IMR-90 (cell line): ENCODE measurements around the gene C11orf21. TPM values are rescaled to one million over a fixed set of nuclear protein-coding genes. Genes with fewer than 3 reads are reported as not detected.

Source experiments
- ATAC-seq: fragments of 200-7000 bp; cut with Tn5 transposase; 2 replicates; pipeline ENCODE4 v1.9.1; 2020; ENCODE audit warnings: low read depth, mild to moderate bottlenecking, moderate library complexity
- BruUV-seq: library from RNA; stranded (reverse); fragments of 400-500 nt; replicated peaks from 2 replicates; lab custom pipeline; 2021; lab: Mats Ljungman, UMichigan
- CTCF ChIA-PET: fragments of 300-600 bp; formaldehyde crosslinking; extraction: SDS; loops from one replicate; lab custom pipeline; 2021; ENCODE audit warnings: antibody characterized with exemption; lab: Yijun Ruan, JAX
- POLR2A ChIA-PET: fragments of 300-600 bp; sonication (Branson Sonifier 250); formaldehyde crosslinking; loops from one replicate; lab custom pipeline; 2022; ENCODE audit warnings: antibody characterized with exemption; ENCODE audit not compliant: unreplicated experiment; lab: Charles Lee
- DNase-seq: peaks from one replicate; pipeline ENCODE4 v3.0.0; 2013
- H2AFZ ChIP-seq: replicated peaks from 2 replicates; pipeline ENCODE3; 2013; ENCODE audit warnings: low read length, mild to moderate bottlenecking; ENCODE audit not compliant: poor library complexity
- H2AK5ac ChIP-seq: 2 replicates; pipeline ENCODE4 v1.6.1; 2013; ENCODE audit warnings: low read depth, low read length, inconsistent platforms
- H2AK9ac ChIP-seq: replicated peaks from 2 replicates; pipeline ENCODE3; 2013; ENCODE audit warnings: mild to moderate bottlenecking, low read depth, low read length, moderate library complexity; ENCODE audit not compliant: poor library complexity
- H2BK120ac ChIP-seq: 2 replicates; pipeline ENCODE4 v1.6.1; 2013; ENCODE audit warnings: low read depth, low read length, inconsistent platforms
- H2BK15ac ChIP-seq: 3 replicates; pipeline ENCODE4 v1.6.1; 2013; ENCODE audit warnings: low read depth, low read length, inconsistent platforms
- H2BK20ac ChIP-seq: 2 replicates; pipeline ENCODE4 v1.6.1; 2013; ENCODE audit warnings: low read depth, mild to moderate bottlenecking, inconsistent platforms, low read length, moderate library complexity
- H2BK5ac ChIP-seq: 2 replicates; pipeline ENCODE4 v1.6.1; 2013; ENCODE audit warnings: mild to moderate bottlenecking, low read depth, low read length, inconsistent platforms; ENCODE audit not compliant: poor library complexity, severe bottlenecking
- H3K14ac ChIP-seq: replicated peaks from 2 replicates; pipeline ENCODE4 v1.6.1; 2013; ENCODE audit warnings: low read depth, low read length, inconsistent platforms
- H3K18ac ChIP-seq: 2 replicates; pipeline ENCODE4 v1.6.1; 2013; ENCODE audit warnings: low read depth, low read length, control low read depth
- H3K23ac ChIP-seq: 2 replicates; pipeline ENCODE4 v1.6.1; 2013; ENCODE audit warnings: low read depth, low read length, inconsistent platforms
- H3K27ac ChIP-seq: 2 replicates; pipeline ENCODE4 v1.5.1; 2013; ENCODE audit warnings: mild to moderate bottlenecking, control low read depth, low read length; ENCODE audit not compliant: insufficient read depth
- H3K27me3 ChIP-seq: 2 replicates; pipeline ENCODE4 v1.6.1; 2013; ENCODE audit warnings: low read length; ENCODE audit not compliant: control insufficient read depth, insufficient read depth
- H3K36me3 ChIP-seq: 2 replicates; pipeline ENCODE4 v1.6.1; 2013; ENCODE audit warnings: low read length, mixed read lengths; ENCODE audit not compliant: control insufficient read depth, insufficient read depth
- H3K4ac ChIP-seq: 2 replicates; pipeline ENCODE4 v1.6.1; 2013; ENCODE audit warnings: low read depth, low read length, inconsistent platforms
- H3K4me1 ChIP-seq: 2 replicates; pipeline ENCODE4 v1.6.1; 2013; ENCODE audit warnings: low read length, mixed read lengths; ENCODE audit not compliant: control insufficient read depth, insufficient read depth
- H3K4me2 ChIP-seq: 2 replicates; pipeline ENCODE4 v1.6.1; 2013; ENCODE audit warnings: low read depth, mild to moderate bottlenecking, control low read depth, low read length, moderate library complexity
- H3K4me3 ChIP-seq: 2 replicates; pipeline ENCODE4 v1.5.1; 2013; ENCODE audit warnings: low read depth, mild to moderate bottlenecking, control low read depth, low read length, moderate library complexity; ENCODE audit not compliant: insufficient read depth
- H3K56ac ChIP-seq: 2 replicates; pipeline ENCODE4 v1.6.1; 2013; ENCODE audit warnings: low read length, inconsistent platforms; ENCODE audit not compliant: insufficient read depth; ENCODE audit errors: extremely low read depth
- H3K79me1 ChIP-seq, 2 experiments: 2 replicates each; pipeline ENCODE4 v1.6.1; 2013; ENCODE audit warnings: low read length in 2 of 2, inconsistent platforms in 1 of 2, low read depth in 1 of 2
- H3K9ac ChIP-seq: 2 replicates; pipeline ENCODE4 v1.6.1; 2013; ENCODE audit warnings: low read depth, low read length, control low read depth
- H3K9me1 ChIP-seq: 2 replicates; pipeline ENCODE4 v1.6.1; 2013; ENCODE audit warnings: low read length, inconsistent platforms; ENCODE audit not compliant: insufficient read depth
- H3K9me3 ChIP-seq: 2 replicates; pipeline ENCODE4 v1.6.1; 2013; ENCODE audit warnings: low read length; ENCODE audit not compliant: control insufficient read depth, insufficient read depth
- H4K20me1 ChIP-seq: 2 replicates; pipeline ENCODE4 v1.6.1; 2013; ENCODE audit warnings: low read length, inconsistent platforms; ENCODE audit not compliant: insufficient read depth
- H4K5ac ChIP-seq: 2 replicates; pipeline ENCODE4 v1.6.1; 2013; ENCODE audit warnings: mild to moderate bottlenecking, low read depth, low read length, control low read depth
- H4K8ac ChIP-seq, 2 experiments: 2 replicates each; pipeline ENCODE4 v1.6.1; 2013; ENCODE audit warnings: low read depth in 2 of 2, low read length in 2 of 2, control low read depth in 1 of 2, inconsistent platforms in 1 of 2
- H4K91ac ChIP-seq: 2 replicates; pipeline ENCODE4 v1.6.1; 2013; ENCODE audit warnings: low read depth, low read length, inconsistent platforms; ENCODE audit not compliant: insufficient read depth
- BHLHE40 ChIP-seq: fragments of 150-350 bp; IDR thresholded peaks from 2 replicates; pipeline ENCODE4 v1.6.1; 2016; ENCODE audit warnings: mild to moderate bottlenecking, low read depth, low read length
- CEBPB ChIP-seq: IDR thresholded peaks from 2 replicates; pipeline ENCODE4 v1.6.1; 2012; ENCODE audit warnings: low read depth, low read length, improper control_type of control experiment
- CHD1 ChIP-seq: IDR thresholded peaks from 2 replicates; pipeline ENCODE4 v1.6.1; 2012; ENCODE audit warnings: low read depth, low read length, improper control_type of control experiment
- FOS ChIP-seq: fragments of 150-350 bp; IDR thresholded peaks from 2 replicates; pipeline ENCODE4 v1.6.1; 2016; ENCODE audit warnings: low read depth, low read length
- MAFK ChIP-seq: IDR thresholded peaks from 2 replicates; pipeline ENCODE4 v1.6.1; 2012; ENCODE audit warnings: low read depth, low read length, improper control_type of control experiment
- MAZ ChIP-seq: IDR thresholded peaks from 2 replicates; pipeline ENCODE4 v1.6.1; 2012; ENCODE audit warnings: low read depth, mild to moderate bottlenecking, low read length, improper control_type of control experiment, moderate library complexity, borderline replicate concordance
- MXI1 ChIP-seq: IDR thresholded peaks from 2 replicates; pipeline ENCODE4 v1.6.1; 2012; ENCODE audit warnings: low read depth, mild to moderate bottlenecking, low read length, moderate library complexity, borderline replicate concordance
- NFE2L2 ChIP-seq: fragments of 150-350 bp; IDR thresholded peaks from 2 replicates; pipeline ENCODE4 v1.6.1; 2016; ENCODE audit warnings: low read depth, mild to moderate bottlenecking, low read length
- POLR2A ChIP-seq: IDR thresholded peaks from 2 replicates; pipeline ENCODE4 v1.6.1; 2012; ENCODE audit warnings: mild to moderate bottlenecking, low read depth, low read length
- RAD21 ChIP-seq: IDR thresholded peaks from 2 replicates; pipeline ENCODE4 v1.6.1; 2012; ENCODE audit warnings: low read length, improper control_type of control experiment
- RCOR1 ChIP-seq: IDR thresholded peaks from 2 replicates; pipeline ENCODE4 v1.6.1; 2012; ENCODE audit warnings: mild to moderate bottlenecking, low read length, improper control_type of control experiment; ENCODE audit not compliant: insufficient replicate concordance
- RFX5 ChIP-seq: IDR thresholded peaks from 2 replicates; pipeline ENCODE4 v1.8.0; 2012; ENCODE audit warnings: low read depth, mild to moderate bottlenecking, low read length, moderate library complexity
- SMC3 ChIP-seq: fragments of 150-350 bp; IDR thresholded peaks from 2 replicates; pipeline ENCODE4 v1.6.1; 2016; ENCODE audit warnings: low read depth, mild to moderate bottlenecking, antibody characterized with exemption, low read length, moderate library complexity
- WGBS, 2 experiments: methylation state at CpG; one replicate each; pipeline versions ENCODE4 v1.1.5 to v1.1.7; 2013; ENCODE audit warnings: missing lambda C conversion rate in 2 of 2; ENCODE audit not compliant: insufficient read length in 1 of 2; ENCODE audit errors: extremely low coverage in 2 of 2; 5-methylcytosine and 5-hydroxymethylcytosine counted together
- dilution Hi-C: fragments of 300-500 bp; cut with HindIII; formaldehyde crosslinking; loops from one replicate; pipeline ENCODE4 v1.14.3; 2018; ENCODE audit warnings: low sequenced_read_pairs; ENCODE audit not compliant: unreplicated experiment
- in situ Hi-C: fragments of 300-500 bp; cut with MboI; formaldehyde crosslinking; loops from 3 replicates; pipeline ENCODE4 v1.14.3; 2019; ENCODE audit warnings: low sequenced_read_pairs, inconsistent platforms, mixed read lengths
- intact Hi-C: fragments of 100-400 bp; cut with micrococcal nuclease; formaldehyde crosslinking; loops from 2 replicates; pipeline ENCODE4 v1.10.0; 2022
- polyA plus RNA-seq, 3 experiments: library from polyadenylated mRNA; depleted of rRNA; stranded (reverse); fragments of >200 nt; gene quantifications; 2 replicates each; pipeline ENCODE4 v1.2.3, GENCODE V29; 2012; ENCODE audit warnings: low replicate concordance in 1 of 3
- total RNA-seq: library from RNA; depleted of rRNA; stranded (reverse); fragments of >200 nt; gene quantifications from 2 replicates; pipeline ENCODE4 v1.2.3, GENCODE V29; 2012
- TF ChIP-seq, protein P1 (sequence below): fragments of 150-350 bp; IDR thresholded peaks from 2 replicates; pipeline ENCODE4 v1.6.1; 2016; ENCODE audit warnings: low read depth, mild to moderate bottlenecking, low read length, moderate library complexity, borderline replicate concordance
- TF ChIP-seq, protein P2 (sequence below): conservative IDR thresholded peaks from 2 replicates; pipeline ENCODE4 v1.5.1; 2012; ENCODE audit warnings: mild to moderate bottlenecking, low read depth, low read length, improper control_type of control experiment
- TF ChIP-seq, protein P3 (sequence below): fragments of 150-350 bp; IDR thresholded peaks from 2 replicates; pipeline ENCODE4 v1.6.1; 2017; ENCODE audit warnings: mild to moderate bottlenecking, antibody characterized with exemption, low read length, low read depth

Gene C11orf21
- total and polyA plus RNA-seq, 2 of the 4 experiments (the other 2 are of a cell fraction), result not detected

DNA sequence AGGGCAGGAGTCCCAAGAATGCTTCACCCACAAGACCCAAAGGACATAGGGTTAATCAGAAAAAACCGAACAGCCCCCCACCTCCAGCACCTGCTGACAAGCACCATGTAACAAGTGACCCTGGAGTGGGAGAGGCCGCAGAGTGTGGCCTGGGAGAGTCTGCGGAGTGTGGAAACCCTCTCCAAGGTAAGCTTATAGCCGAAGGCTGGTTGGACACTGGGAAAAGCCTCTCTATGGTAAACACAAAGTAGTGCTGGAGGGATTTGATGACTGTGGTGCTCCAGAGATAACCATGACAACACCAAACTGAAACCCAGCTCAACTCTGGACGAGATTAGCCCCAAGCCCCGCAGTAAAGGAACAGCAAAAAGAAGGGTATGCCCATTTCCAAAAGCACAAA is 50.6 kb downstream of the C11orf21 start:
- no peak overlapping the region for H2BK120ac ChIP-seq
- H3K18ac ChIP-seq, result no peak overlapping the region
- H2BK5ac ChIP-seq, result no peak overlapping the region
- no peaks in the 10 kb centered on the region for H3K9me1 ChIP-seq
- no CpG with 5 or more reads among the region's 6 CpGs for WGBS, 2 experiments
- H2AK9ac ChIP-seq, result no peak overlapping the region
- peaks cover 28% of the 10 kb centered on the region for H3K27me3 ChIP-seq
- in situ Hi-C loops (no loop called here), dilution Hi-C loops (no loop called here), intact Hi-C loops (no loop called here)
- no TSS peak for BruUV-seq
- no peak overlapping the region for H2AFZ ChIP-seq
- no peak overlapping the region for H2AK5ac ChIP-seq
- DNase-seq, result no peak
- H3K4ac ChIP-seq, result no peak overlapping the region
- H3K14ac ChIP-seq, result no peak overlapping the region
- ChIA-PET CTCF (no interaction called here), POLR2A (no interaction called here)
- no peak for ATAC-seq
- TF ChIP-seq RAD21 (no peak), MAZ (no peak), MXI1 (no peak), RFX5 (no peak), SMC3 (no peak), FOS (no peak), CHD1 (no peak), MAFK (no peak), POLR2A (no peak), BHLHE40 (no peak), NFE2L2 (no peak), CEBPB (no peak), RCOR1 (no peak)
- TF ChIP-seq, protein P1, sequence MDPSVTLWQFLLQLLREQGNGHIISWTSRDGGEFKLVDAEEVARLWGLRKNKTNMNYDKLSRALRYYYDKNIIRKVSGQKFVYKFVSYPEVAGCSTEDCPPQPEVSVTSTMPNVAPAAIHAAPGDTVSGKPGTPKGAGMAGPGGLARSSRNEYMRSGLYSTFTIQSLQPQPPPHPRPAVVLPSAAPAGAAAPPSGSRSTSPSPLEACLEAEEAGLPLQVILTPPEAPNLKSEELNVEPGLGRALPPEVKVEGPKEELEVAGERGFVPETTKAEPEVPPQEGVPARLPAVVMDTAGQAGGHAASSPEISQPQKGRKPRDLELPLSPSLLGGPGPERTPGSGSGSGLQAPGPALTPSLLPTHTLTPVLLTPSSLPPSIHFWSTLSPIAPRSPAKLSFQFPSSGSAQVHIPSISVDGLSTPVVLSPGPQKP, result no peak
- TF ChIP-seq, protein P2, sequence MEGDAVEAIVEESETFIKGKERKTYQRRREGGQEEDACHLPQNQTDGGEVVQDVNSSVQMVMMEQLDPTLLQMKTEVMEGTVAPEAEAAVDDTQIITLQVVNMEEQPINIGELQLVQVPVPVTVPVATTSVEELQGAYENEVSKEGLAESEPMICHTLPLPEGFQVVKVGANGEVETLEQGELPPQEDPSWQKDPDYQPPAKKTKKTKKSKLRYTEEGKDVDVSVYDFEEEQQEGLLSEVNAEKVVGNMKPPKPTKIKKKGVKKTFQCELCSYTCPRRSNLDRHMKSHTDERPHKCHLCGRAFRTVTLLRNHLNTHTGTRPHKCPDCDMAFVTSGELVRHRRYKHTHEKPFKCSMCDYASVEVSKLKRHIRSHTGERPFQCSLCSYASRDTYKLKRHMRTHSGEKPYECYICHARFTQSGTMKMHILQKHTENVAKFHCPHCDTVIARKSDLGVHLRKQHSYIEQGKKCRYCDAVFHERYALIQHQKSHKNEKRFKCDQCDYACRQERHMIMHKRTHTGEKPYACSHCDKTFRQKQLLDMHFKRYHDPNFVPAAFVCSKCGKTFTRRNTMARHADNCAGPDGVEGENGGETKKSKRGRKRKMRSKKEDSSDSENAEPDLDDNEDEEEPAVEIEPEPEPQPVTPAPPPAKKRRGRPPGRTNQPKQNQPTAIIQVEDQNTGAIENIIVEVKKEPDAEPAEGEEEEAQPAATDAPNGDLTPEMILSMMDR, result no peak
- TF ChIP-seq, protein P3, sequence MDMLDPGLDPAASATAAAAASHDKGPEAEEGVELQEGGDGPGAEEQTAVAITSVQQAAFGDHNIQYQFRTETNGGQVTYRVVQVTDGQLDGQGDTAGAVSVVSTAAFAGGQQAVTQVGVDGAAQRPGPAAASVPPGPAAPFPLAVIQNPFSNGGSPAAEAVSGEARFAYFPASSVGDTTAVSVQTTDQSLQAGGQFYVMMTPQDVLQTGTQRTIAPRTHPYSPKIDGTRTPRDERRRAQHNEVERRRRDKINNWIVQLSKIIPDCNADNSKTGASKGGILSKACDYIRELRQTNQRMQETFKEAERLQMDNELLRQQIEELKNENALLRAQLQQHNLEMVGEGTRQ, result no peak
- no peak overlapping the region for H3K4me3 ChIP-seq
- H4K20me1 ChIP-seq, result no peaks in the 10 kb centered on the region
- no peaks in the 10 kb centered on the region for H3K79me1 ChIP-seq
- H4K5ac ChIP-seq, result no peak overlapping the region
- no peaks in the 10 kb centered on the region for H3K9me3 ChIP-seq
- no peak overlapping the region for H3K27ac ChIP-seq
- H3K9ac ChIP-seq, result no peak overlapping the region
- no peak overlapping the region for H3K4me2 ChIP-seq
- H4K8ac ChIP-seq, result no peak overlapping the region
- no peak overlapping the region for H2BK20ac ChIP-seq
- H3K23ac ChIP-seq, result no peak overlapping the region
- H2BK15ac ChIP-seq, result no peak overlapping the region
- H3K56ac ChIP-seq, result no peak overlapping the region
- H4K91ac ChIP-seq, result no peak overlapping the region
- no peaks in the 10 kb centered on the region for H3K36me3 ChIP-seq
- H3K4me1 ChIP-seq, result no peaks in the 10 kb centered on the region
